CD4-positive, alpha-beta T cell treated with Interferon gamma for 1 hour (primary cell): ENCODE results near the gene PRAME.
"Not testable (repeated sequence)": the region's sequence is repeated elsewhere in the genome, so short reads cannot be mapped to it uniquely, and the experiment has no call there.

ENCODE experiments used
- DNase-seq: peaks from one replicate; pipeline ENCODE4 v3.0.0-alpha.2; 2020

Gene PRAME

GRCh38 chr22:22550789-22551434, 8.2 kb downstream of the PRAME start:
- no peak for DNase-seq

GRCh38 chr22:22548910-22549309, 10.2 kb downstream of the PRAME start:
- no peak for DNase-seq

- no peak for DNase-seq
These were observed 10.7 kb downstream of the PRAME start for GRCh38 chr22:22548317-22548716.

- DNase-seq: no peak
These were observed 11.3 kb downstream of the PRAME start for GRCh38 chr22:22547692-22548300.

GRCh38 chr22:22547226-22547625, 11.8 kb downstream of the PRAME start:
- no peak for DNase-seq

GRCh38 chr22:22546490-22546889, 12.6 kb downstream of the PRAME start:
- no peak for DNase-seq

- no peak for DNase-seq
These were observed 14.0 kb downstream of the PRAME start for GRCh38 chr22:22545084-22545483.

GRCh38 chr22:22538226-22538989, 20.7 kb downstream of the PRAME start:
- DNase-seq: no peak

GRCh38 chr22:22536916-22537315, 22.1 kb downstream of the PRAME start:
- no peak for DNase-seq

GRCh38 chr22:22536515-22536914, 22.6 kb downstream of the PRAME start:
- no peak for DNase-seq

GRCh38 chr22:22535662-22536061, 23.4 kb downstream of the PRAME start:
- DNase-seq: no peak

GRCh38 chr22:22534604-22535415, 24.3 kb downstream of the PRAME start:
- DNase-seq: no peak

GRCh38 chr22:22533863-22534262, 25.2 kb downstream of the PRAME start:
- DNase-seq: no peak

- no peak for DNase-seq
These were observed 25.6 kb downstream of the PRAME start for GRCh38 chr22:22533417-22533816.

GRCh38 chr22:22532547-22533071, 26.5 kb downstream of the PRAME start:
- not testable (repeated sequence) for DNase-seq

GRCh38 chr22:22531770-22532546, 27.1 kb downstream of the PRAME start:
- no peak for DNase-seq

GRCh38 chr22:22528780-22529179, 30.3 kb downstream of the PRAME start:
- no peak for DNase-seq

GRCh38 chr22:22527312-22527711, 31.8 kb downstream of the PRAME start:
- no peak for DNase-seq

- DNase-seq: no peak
These were observed 32.7 kb downstream of the PRAME start for GRCh38 chr22:22526125-22526912.

GRCh38 chr22:22523494-22523893, 35.6 kb downstream of the PRAME start:
- DNase-seq: no peak

- DNase-seq: no peak
These were observed 37.4 kb downstream of the PRAME start for GRCh38 chr22:22521631-22522030.
